Measurements from ENCODE around the gene NRN1L. TPM values are rescaled to one million over a fixed set of nuclear protein-coding genes. Genes with fewer than 3 reads are reported as not detected.

Gene NRN1L
- total and polyA plus RNA-seq, 4 donors: 0.14 to 0.33 (median 0.23) TPM

DNA sequence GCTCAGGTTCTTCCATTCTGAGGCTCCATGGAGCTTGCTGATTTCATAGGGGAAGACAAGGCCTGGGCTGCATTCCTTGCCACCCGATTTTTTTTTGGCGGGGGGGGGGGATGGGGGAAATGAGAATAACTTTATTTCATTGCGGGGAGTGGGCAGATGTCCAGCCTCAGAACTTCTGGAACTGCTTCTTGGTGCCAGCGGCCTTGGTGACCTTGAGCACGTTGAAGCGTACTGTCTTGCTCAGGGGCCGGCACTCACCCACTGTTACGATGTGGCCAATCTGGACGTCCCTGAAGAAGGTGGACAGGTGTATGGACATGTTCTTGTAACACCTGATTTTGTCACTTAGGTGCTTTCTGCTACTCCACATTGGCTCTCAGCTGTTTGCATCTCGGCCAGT lies 28.9 kb upstream of the NRN1L start:
- no peak overlapping the region for H3K4me3 ChIP-seq (ENCODE audit: low read depth in 1 of 3, low read length in 3 of 3)
- no peak overlapping the region for H3K27ac ChIP-seq (ENCODE audit: low read depth in 1 of 2, low read length in 2 of 2)
- TF ChIP-seq GABPA (IDR thresholded peaks at IDR 0.05 in 1 of 2, conservative IDR thresholded peaks at IDR 0.05 in 1 of 2): no peak
- TF ChIP-seq YY1 (IDR thresholded peaks at IDR 0.05): no peak
- TF ChIP-seq, protein P1, sequence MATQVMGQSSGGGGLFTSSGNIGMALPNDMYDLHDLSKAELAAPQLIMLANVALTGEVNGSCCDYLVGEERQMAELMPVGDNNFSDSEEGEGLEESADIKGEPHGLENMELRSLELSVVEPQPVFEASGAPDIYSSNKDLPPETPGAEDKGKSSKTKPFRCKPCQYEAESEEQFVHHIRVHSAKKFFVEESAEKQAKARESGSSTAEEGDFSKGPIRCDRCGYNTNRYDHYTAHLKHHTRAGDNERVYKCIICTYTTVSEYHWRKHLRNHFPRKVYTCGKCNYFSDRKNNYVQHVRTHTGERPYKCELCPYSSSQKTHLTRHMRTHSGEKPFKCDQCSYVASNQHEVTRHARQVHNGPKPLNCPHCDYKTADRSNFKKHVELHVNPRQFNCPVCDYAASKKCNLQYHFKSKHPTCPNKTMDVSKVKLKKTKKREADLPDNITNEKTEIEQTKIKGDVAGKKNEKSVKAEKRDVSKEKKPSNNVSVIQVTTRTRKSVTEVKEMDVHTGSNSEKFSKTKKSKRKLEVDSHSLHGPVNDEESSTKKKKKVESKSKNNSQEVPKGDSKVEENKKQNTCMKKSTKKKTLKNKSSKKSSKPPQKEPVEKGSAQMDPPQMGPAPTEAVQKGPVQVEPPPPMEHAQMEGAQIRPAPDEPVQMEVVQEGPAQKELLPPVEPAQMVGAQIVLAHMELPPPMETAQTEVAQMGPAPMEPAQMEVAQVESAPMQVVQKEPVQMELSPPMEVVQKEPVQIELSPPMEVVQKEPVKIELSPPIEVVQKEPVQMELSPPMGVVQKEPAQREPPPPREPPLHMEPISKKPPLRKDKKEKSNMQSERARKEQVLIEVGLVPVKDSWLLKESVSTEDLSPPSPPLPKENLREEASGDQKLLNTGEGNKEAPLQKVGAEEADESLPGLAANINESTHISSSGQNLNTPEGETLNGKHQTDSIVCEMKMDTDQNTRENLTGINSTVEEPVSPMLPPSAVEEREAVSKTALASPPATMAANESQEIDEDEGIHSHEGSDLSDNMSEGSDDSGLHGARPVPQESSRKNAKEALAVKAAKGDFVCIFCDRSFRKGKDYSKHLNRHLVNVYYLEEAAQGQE (IDR thresholded peaks at IDR 0.05): no peak
- TF ChIP-seq HNF4G (IDR thresholded peaks at IDR 0.05): no peak
- no peak for TF ChIP-seq NR2F2 (IDR thresholded peaks at IDR 0.05)
- TF ChIP-seq, protein P2, sequence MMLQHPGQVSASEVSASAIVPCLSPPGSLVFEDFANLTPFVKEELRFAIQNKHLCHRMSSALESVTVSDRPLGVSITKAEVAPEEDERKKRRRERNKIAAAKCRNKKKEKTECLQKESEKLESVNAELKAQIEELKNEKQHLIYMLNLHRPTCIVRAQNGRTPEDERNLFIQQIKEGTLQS (IDR thresholded peaks at IDR 0.05): no peak
- TF ChIP-seq RAD21 (IDR thresholded peaks at IDR 0.05): no peak
- TF ChIP-seq, protein P3, sequence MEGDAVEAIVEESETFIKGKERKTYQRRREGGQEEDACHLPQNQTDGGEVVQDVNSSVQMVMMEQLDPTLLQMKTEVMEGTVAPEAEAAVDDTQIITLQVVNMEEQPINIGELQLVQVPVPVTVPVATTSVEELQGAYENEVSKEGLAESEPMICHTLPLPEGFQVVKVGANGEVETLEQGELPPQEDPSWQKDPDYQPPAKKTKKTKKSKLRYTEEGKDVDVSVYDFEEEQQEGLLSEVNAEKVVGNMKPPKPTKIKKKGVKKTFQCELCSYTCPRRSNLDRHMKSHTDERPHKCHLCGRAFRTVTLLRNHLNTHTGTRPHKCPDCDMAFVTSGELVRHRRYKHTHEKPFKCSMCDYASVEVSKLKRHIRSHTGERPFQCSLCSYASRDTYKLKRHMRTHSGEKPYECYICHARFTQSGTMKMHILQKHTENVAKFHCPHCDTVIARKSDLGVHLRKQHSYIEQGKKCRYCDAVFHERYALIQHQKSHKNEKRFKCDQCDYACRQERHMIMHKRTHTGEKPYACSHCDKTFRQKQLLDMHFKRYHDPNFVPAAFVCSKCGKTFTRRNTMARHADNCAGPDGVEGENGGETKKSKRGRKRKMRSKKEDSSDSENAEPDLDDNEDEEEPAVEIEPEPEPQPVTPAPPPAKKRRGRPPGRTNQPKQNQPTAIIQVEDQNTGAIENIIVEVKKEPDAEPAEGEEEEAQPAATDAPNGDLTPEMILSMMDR (IDR thresholded peaks at IDR 0.05; ENCODE audit: low read depth, low read length, missing input control): no peak
- TF ChIP-seq JUND (IDR thresholded peaks at IDR 0.05): no peak
- no peak for TF ChIP-seq FOXA1 (IDR thresholded peaks at IDR 0.05)
- TF ChIP-seq TAF1 (conservative IDR thresholded peaks at IDR 0.05): no peak
- TF ChIP-seq EGR1 (IDR thresholded peaks at IDR 0.05; ENCODE audit: low read depth in 2 of 2): no peak
- no peak for TF ChIP-seq HNF4A (conservative IDR thresholded peaks at IDR 0.05)
- TF ChIP-seq, protein P4, sequence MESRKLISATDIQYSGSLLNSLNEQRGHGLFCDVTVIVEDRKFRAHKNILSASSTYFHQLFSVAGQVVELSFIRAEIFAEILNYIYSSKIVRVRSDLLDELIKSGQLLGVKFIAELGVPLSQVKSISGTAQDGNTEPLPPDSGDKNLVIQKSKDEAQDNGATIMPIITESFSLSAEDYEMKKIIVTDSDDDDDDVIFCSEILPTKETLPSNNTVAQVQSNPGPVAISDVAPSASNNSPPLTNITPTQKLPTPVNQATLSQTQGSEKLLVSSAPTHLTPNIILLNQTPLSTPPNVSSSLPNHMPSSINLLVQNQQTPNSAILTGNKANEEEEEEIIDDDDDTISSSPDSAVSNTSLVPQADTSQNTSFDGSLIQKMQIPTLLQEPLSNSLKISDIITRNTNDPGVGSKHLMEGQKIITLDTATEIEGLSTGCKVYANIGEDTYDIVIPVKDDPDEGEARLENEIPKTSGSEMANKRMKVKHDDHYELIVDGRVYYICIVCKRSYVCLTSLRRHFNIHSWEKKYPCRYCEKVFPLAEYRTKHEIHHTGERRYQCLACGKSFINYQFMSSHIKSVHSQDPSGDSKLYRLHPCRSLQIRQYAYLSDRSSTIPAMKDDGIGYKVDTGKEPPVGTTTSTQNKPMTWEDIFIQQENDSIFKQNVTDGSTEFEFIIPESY (IDR thresholded peaks at IDR 0.05): no peak
- 85% methylated on average over 10 of the region's 10 CpGs for WGBS
- H3K9me3 ChIP-seq (ENCODE audit: control insufficient read depth in 4 of 4, low read length in 3 of 4): no peaks in the 10 kb centered on the region
- H3K4me1 ChIP-seq (ENCODE audit: control insufficient read depth in 4 of 4, insufficient read depth in 4 of 4, low read length in 3 of 4): peaks cover 11 to 22% (median 17%) of the 10 kb centered on the region in 4 donors
- no peak overlapping the region for H3K9ac ChIP-seq (ENCODE audit: low read depth in 1 of 2, low read length in 2 of 2)
- no peaks in the 10 kb centered on the region for H3K36me3 ChIP-seq (ENCODE audit: control insufficient read depth in 4 of 4, insufficient read depth in 3 of 4, low read depth in 1 of 4, low read length in 3 of 4)
- H3K27me3 ChIP-seq (ENCODE audit: control insufficient read depth in 4 of 4, insufficient read depth in 4 of 4, low read length in 3 of 4): no peaks in the 10 kb centered on the region
- no peak for DNase-seq (ENCODE audit: low spot score)

DNA sequence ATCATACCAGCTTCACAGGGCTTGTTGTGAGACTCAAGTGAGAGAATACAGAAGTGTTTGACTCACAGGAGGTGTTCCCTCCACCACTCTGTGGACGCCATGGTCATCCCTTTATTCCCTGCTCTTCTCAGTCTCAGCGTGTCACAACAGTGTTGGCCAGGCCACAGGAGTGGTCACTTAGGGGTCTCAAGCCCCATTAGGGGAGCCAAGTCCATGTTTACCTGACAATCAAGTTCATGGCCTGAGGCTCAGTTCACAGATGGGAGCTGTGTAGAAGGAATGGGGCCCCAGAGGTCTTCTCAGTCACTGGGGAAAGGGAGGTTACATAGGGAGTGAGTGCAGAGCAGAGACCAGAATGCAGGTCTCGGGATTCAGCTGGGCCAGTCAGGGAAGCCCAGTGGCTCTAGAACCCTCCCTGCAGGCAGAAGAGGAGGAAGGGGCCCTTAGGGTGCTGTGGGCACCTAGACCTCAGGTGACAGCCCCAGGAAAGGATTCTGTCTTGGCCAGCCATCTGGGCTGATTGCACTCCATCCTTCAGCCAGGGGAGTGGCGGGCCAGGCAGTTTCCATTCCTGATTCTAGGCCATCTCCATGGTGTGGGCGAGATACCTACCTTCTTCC lies 27.6 kb upstream of the NRN1L start:
- no peaks in the 10 kb centered on the region for H3K9me3 ChIP-seq (ENCODE audit: control insufficient read depth in 4 of 4, low read length in 3 of 4)
- DNase-seq (ENCODE audit: low spot score): no peak
- no peaks in the 10 kb centered on the region for H3K36me3 ChIP-seq (ENCODE audit: control insufficient read depth in 4 of 4, insufficient read depth in 3 of 4, low read depth in 1 of 4, low read length in 3 of 4)
- peak overlapping the region; percentile 22 to 81 for H3K27ac ChIP-seq (ENCODE audit: low read depth in 1 of 2, low read length in 2 of 2)
- H3K4me3 ChIP-seq (ENCODE audit: low read depth in 1 of 3, low read length in 3 of 3): no peak overlapping the region
- 94% methylated on average over 5 of the region's 5 CpGs for WGBS
- peaks cover 11 to 22% (median 17%) of the 10 kb centered on the region in 4 donors for H3K4me1 ChIP-seq (ENCODE audit: control insufficient read depth in 4 of 4, insufficient read depth in 4 of 4, low read length in 3 of 4)
- no peak overlapping the region for H3K9ac ChIP-seq (ENCODE audit: low read depth in 1 of 2, low read length in 2 of 2)
- no peaks in the 10 kb centered on the region for H3K27me3 ChIP-seq (ENCODE audit: control insufficient read depth in 4 of 4, insufficient read depth in 4 of 4, low read length in 3 of 4)
- no peak for TF ChIP-seq EGR1 (IDR thresholded peaks at IDR 0.05; ENCODE audit: low read depth in 2 of 2)
- TF ChIP-seq, protein P2 (IDR thresholded peaks at IDR 0.05): no peak
- no peak for TF ChIP-seq RXRA (IDR thresholded peaks at IDR 0.05)
- no peak for TF ChIP-seq JUND (IDR thresholded peaks at IDR 0.05)
- TF ChIP-seq, protein P4 (IDR thresholded peaks at IDR 0.05): no peak
- TF ChIP-seq HNF4A (conservative IDR thresholded peaks at IDR 0.05): no peak
- TF ChIP-seq, protein P5, sequence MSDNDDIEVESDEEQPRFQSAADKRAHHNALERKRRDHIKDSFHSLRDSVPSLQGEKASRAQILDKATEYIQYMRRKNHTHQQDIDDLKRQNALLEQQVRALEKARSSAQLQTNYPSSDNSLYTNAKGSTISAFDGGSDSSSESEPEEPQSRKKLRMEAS (IDR thresholded peaks at IDR 0.05): no peak
- no peak for TF ChIP-seq HNF4G (IDR thresholded peaks at IDR 0.05)
- TF ChIP-seq, protein P3 (IDR thresholded peaks at IDR 0.05; ENCODE audit: low read depth, low read length, missing input control): no peak
- no peak for TF ChIP-seq RAD21 (IDR thresholded peaks at IDR 0.05)
- no peak for TF ChIP-seq SP1 (IDR thresholded peaks at IDR 0.05)
- TF ChIP-seq FOXA1 (IDR thresholded peaks at IDR 0.05): no peak
- no peak for TF ChIP-seq YY1 (IDR thresholded peaks at IDR 0.05)
